ENCODE measurements around the gene ASB6. TPM values are rescaled to one million over a fixed set of nuclear protein-coding genes. Genes with fewer than 3 reads are reported as not detected.

ASB6 gene
- total and polyA plus RNA-seq, 4 donors: 3.4 to 8.4 (median 6.2) TPM

GRCh38 chr9:129671065-129671464 lies 29.1 kb upstream of the ASB6 start (continued):
- no peak for TF ChIP-seq REST (IDR thresholded peaks at IDR 0.05)

- Histone ChIP-seq H3K9me3 (ENCODE audit: control insufficient read depth in 4 of 4, low read length in 3 of 4) (no peaks in the 10 kb centered on the region), H3K9ac (ENCODE audit: low read depth in 1 of 2, low read length in 2 of 2) (no peak overlapping the region), H3K36me3 (ENCODE audit: control insufficient read depth in 4 of 4, insufficient read depth in 3 of 4, low read depth in 1 of 4, low read length in 3 of 4) (no peaks in the 10 kb centered on the region), H3K4me3 (ENCODE audit: low read depth in 1 of 3, low read length in 3 of 3) (no peak overlapping the region), H3K27me3 (ENCODE audit: control insufficient read depth in 4 of 4, insufficient read depth in 4 of 4, low read length in 3 of 4) (peaks cover 0 to 10% (median 1%) of the 10 kb centered on the region in 4 donors), H3K27ac (ENCODE audit: low read depth in 1 of 2, low read length in 2 of 2) (no peak overlapping the region), H3K4me1 (ENCODE audit: control insufficient read depth in 4 of 4, insufficient read depth in 4 of 4, low read length in 3 of 4) (peaks cover 0 to 10% (median 1%) of the 10 kb centered on the region in 4 donors)
- TF ChIP-seq RAD21 (IDR thresholded peaks at IDR 0.05) (no peak), SP1 (IDR thresholded peaks at IDR 0.05) (no peak), JUND (IDR thresholded peaks at IDR 0.05) (no peak), MAX (IDR thresholded peaks at IDR 0.05) (no peak), ZBTB33 (IDR thresholded peaks at IDR 0.05) (no peak), FOXA2 (IDR thresholded peaks at IDR 0.05) (no peak), YY1 (IDR thresholded peaks at IDR 0.05) (no peak), EGR1 (IDR thresholded peaks at IDR 0.05; ENCODE audit: low read depth in 2 of 2) (no peak), GABPA (IDR thresholded peaks at IDR 0.05 in 1 of 2, conservative IDR thresholded peaks at IDR 0.05 in 1 of 2) (no peak), CTCF (IDR thresholded peaks at IDR 0.05; ENCODE audit: low read depth, low read length, missing input control) (no peak), HNF4A (conservative IDR thresholded peaks at IDR 0.05) (no peak), RXRA (IDR thresholded peaks at IDR 0.05) (no peak), REST (IDR thresholded peaks at IDR 0.05) (no peak), FOXA1 (IDR thresholded peaks at IDR 0.05) (no peak), NR2F2 (IDR thresholded peaks at IDR 0.05) (no peak), TAF1 (conservative IDR thresholded peaks at IDR 0.05) (no peak), HNF4G (IDR thresholded peaks at IDR 0.05) (no peak)
- TF ChIP-seq, protein P1, sequence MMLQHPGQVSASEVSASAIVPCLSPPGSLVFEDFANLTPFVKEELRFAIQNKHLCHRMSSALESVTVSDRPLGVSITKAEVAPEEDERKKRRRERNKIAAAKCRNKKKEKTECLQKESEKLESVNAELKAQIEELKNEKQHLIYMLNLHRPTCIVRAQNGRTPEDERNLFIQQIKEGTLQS (IDR thresholded peaks at IDR 0.05): no peak
- DNase-seq (ENCODE audit: low spot score): no peak
- WGBS: 81% methylated on average over 13 of the region's 13 CpGs
These were observed 28.0 kb upstream of the ASB6 start for GRCh38 chr9:129669946-129670345.

Measured in liver (tissue), 9 donors.